GM23248 (cell line): ENCODE data around the gene FAM76B.

ENCODE experiments used
- EZH2 ChIP-seq: fragments of 200-600 bp; sonication (generic); IDR thresholded peaks from 2 replicates; pipeline ENCODE4 v1.6.1; 2018; ENCODE audit warnings: antibody characterized with exemption, mild to moderate bottlenecking; ENCODE audit not compliant: insufficient read depth, poor library complexity, severe bottlenecking
- EZH2phosphoT487 ChIP-seq: fragments of 200-600 bp; sonication (generic); IDR thresholded peaks from 2 replicates; pipeline ENCODE4 v1.6.1; 2018; ENCODE audit warnings: antibody characterized with exemption, moderate library complexity, mild to moderate bottlenecking, low read depth; ENCODE audit not compliant: insufficient read depth

DNA sequence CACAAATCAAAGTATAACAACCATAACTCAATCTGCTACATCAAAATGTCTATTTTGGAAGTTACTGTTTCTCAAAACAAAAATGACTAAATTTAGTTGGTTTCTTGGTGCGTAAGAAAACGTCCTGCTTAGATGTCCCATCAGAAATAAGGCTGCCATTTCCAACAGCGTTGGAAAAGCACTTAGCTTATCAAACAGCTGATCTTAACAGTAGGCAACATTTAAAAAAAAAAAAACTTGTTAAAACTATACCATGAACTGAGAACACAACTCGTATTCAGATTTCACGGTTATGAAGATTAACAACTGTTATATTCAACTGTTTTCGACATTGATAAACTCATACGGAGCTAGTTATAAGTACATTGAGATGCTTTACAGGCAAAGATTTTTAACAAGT is 3.1 kb upstream of the FAM76B start:
- TF ChIP-seq EZH2, result no peak
- no peak for TF ChIP-seq EZH2phosphoT487
